Progenitor cell of endocrine pancreas (in vitro differentiated cells): ENCODE measurements around the gene EPG5. TPM values are rescaled to one million over a fixed set of nuclear protein-coding genes. Genes with fewer than 3 reads are reported as not detected.

ENCODE experiments used
- DNase-seq: peaks from one replicate; pipeline ENCODE4 v3.0.0; 2021; ENCODE audit warnings: low spot score; ENCODE audit not compliant: unreplicated experiment
- H3K27ac Mint-ChIP-seq: 2 replicates; pipeline ENCODE4 v1.8.0; 2021; ENCODE audit warnings: mild to moderate bottlenecking, moderate library complexity, mixed read lengths
- H3K27me3 Mint-ChIP-seq: 2 replicates; pipeline ENCODE4 v1.8.0; 2021; ENCODE audit warnings: mixed read lengths
- H3K36me3 Mint-ChIP-seq: 2 replicates; pipeline ENCODE4 v1.8.0; 2022; ENCODE audit warnings: mixed read lengths; ENCODE audit not compliant: insufficient read depth
- H3K4me1 Mint-ChIP-seq: 2 replicates; pipeline ENCODE4 v1.8.0; 2021; ENCODE audit warnings: low read depth, mixed read lengths
- H3K4me3 Mint-ChIP-seq: 2 replicates; pipeline ENCODE4 v1.8.0; 2021; ENCODE audit warnings: low read depth, mild to moderate bottlenecking, moderate library complexity, mixed read lengths
- H3K9me3 Mint-ChIP-seq: 2 replicates; pipeline ENCODE4 v1.8.0; 2021; ENCODE audit warnings: low read depth, mixed read lengths
- CTCF ChIP-seq: fragments of 200-600 bp; sonication (generic); IDR thresholded peaks from one replicate; pipeline ENCODE4 v1.5.0; 2021; ENCODE audit warnings: antibody characterized with exemption, mild to moderate bottlenecking; ENCODE audit not compliant: unreplicated experiment
- total RNA-seq: library from RNA; stranded (reverse); gene quantifications from 2 replicates; pipeline ENCODE4 v1.2.1, GENCODE V29; 2021

EPG5 gene
- total RNA-seq, 1 donor from 2014 or later = 35.3 TPM

- H3K27ac Mint-ChIP-seq = no peak overlapping the region
- TF ChIP-seq CTCF = no peak
- H3K4me3 Mint-ChIP-seq = no peak overlapping the region
- peaks cover 55% of the 10 kb centered on the region for H3K27me3 Mint-ChIP-seq
- no peak for DNase-seq
- no peaks in the 10 kb centered on the region for H3K9me3 Mint-ChIP-seq
- H3K36me3 Mint-ChIP-seq = peaks cover 1% of the 10 kb centered on the region
- peaks cover 41% of the 10 kb centered on the region for H3K4me1 Mint-ChIP-seq
These were observed 128.6 kb downstream of the EPG5 start for GRCh38 chr18:45838302-45839070.

GRCh38 chr18:45837283-45838070 lies 129.7 kb downstream of the EPG5 start:
- peak; percentile 46 for DNase-seq
- Mint-ChIP-seq H3K27ac (no peak overlapping the region), H3K27me3 (peaks cover 55% of the 10 kb centered on the region), H3K4me3 (no peak overlapping the region), H3K9me3 (no peaks in the 10 kb centered on the region), H3K36me3 (peaks cover 1% of the 10 kb centered on the region), H3K4me1 (peaks cover 35% of the 10 kb centered on the region)
- TF ChIP-seq CTCF = peak; percentile 39

- Mint-ChIP-seq H3K36me3 (peaks cover 1% of the 10 kb centered on the region), H3K4me3 (peak overlapping the region; percentile 29), H3K27ac (no peak overlapping the region), H3K27me3 (peaks cover 55% of the 10 kb centered on the region), H3K9me3 (no peaks in the 10 kb centered on the region), H3K4me1 (peaks cover 32% of the 10 kb centered on the region)
- TF ChIP-seq CTCF = no peak
- DNase-seq = no peak
These were observed 130.6 kb downstream of the EPG5 start for GRCh38 chr18:45836242-45837205.

DNA sequence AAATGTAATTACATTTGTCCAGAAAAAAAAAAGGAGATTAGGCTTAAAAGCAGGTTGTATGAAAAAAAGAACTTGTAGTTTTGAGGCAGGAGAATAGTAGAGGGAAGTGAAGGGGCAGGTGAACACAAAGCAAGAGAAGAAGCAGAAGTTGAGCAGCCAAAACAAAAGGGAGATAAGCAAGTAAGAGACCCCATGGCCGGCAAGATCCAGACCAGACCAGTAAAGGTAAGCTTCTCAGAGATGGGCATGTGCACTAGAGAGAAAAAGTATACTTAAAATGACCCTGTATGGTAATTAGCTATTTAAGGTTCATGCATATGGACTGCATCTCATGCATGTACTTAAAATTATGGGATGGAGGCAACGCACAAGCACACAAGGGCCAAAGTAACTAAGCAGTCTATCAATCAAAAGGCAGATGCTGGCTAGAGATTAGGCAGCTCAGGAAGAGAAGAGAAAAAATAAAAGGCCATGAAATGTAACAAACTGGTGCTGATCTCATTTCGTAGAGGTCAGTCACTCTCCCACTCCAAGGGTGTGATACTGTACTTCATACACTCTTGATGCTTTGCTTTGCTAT lies 132.0 kb downstream of the EPG5 start:
- no peaks in the 10 kb centered on the region for H3K9me3 Mint-ChIP-seq
- no peak for DNase-seq
- H3K27ac Mint-ChIP-seq = peak overlapping the region; percentile 8
- peaks cover 35% of the 10 kb centered on the region for H3K4me1 Mint-ChIP-seq
- H3K36me3 Mint-ChIP-seq = peaks cover 1% of the 10 kb centered on the region
- TF ChIP-seq CTCF = no peak
- no peak overlapping the region for H3K4me3 Mint-ChIP-seq
- peaks cover 45% of the 10 kb centered on the region for H3K27me3 Mint-ChIP-seq
